ENCODE data around the gene AFAP1L1.
A peak's percentile ranks its signal among the peaks of the same experiment; 100 is the strongest.

- TF ChIP-seq POLR2AphosphoS5 (IDR thresholded peaks at IDR 0.05; ENCODE audit: low read length) (no peak), PKNOX1 (IDR thresholded peaks at IDR 0.05) (peak; percentile 66), JUND (IDR thresholded peaks at IDR 0.05; ENCODE audit: low read depth, low read length) (no peak)
- TF ChIP-seq, protein P1, sequence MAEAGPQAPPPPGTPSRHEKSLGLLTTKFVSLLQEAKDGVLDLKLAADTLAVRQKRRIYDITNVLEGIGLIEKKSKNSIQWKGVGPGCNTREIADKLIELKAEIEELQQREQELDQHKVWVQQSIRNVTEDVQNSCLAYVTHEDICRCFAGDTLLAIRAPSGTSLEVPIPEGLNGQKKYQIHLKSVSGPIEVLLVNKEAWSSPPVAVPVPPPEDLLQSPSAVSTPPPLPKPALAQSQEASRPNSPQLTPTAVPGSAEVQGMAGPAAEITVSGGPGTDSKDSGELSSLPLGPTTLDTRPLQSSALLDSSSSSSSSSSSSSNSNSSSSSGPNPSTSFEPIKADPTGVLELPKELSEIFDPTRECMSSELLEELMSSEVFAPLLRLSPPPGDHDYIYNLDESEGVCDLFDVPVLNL (IDR thresholded peaks at IDR 0.05; ENCODE audit: low read depth, low read length): no peak
Measured at GRCh38 chr5:149367249-149367971, 95.8 kb downstream of the AFAP1L1 start.

Data from GM12878 (cell line).